HepG2 (cell line): Measurements from ENCODE around the gene EEF1AKMT1. TPM values are rescaled to one million over a fixed set of nuclear protein-coding genes. Genes with fewer than 3 reads are reported as not detected.

ENCODE experiments used
- ATM ChIP-seq: fragments of 450-650 bp; IDR thresholded peaks from 2 replicates; pipeline ENCODE4 v1.7.1; 2017; ENCODE audit warnings: mild to moderate bottlenecking, borderline replicate concordance
- PAF1 ChIP-seq: IDR thresholded peaks from 2 replicates; pipeline ENCODE4 v1.6.1; 2016; ENCODE audit warnings: missing genetic modification reagents, missing compliant biosample characterization
- RXRA ChIP-seq: sonication (generic); formaldehyde crosslinking; IDR thresholded peaks from 2 replicates; pipeline ENCODE4 v1.5.1; 2020; ENCODE audit warnings: missing genetic modification reagents
- SALL1 ChIP-seq: sonication (generic); formaldehyde crosslinking; IDR thresholded peaks from 2 replicates; pipeline ENCODE4 v1.8.0; 2022; ENCODE audit warnings: mild to moderate bottlenecking, missing genetic modification reagents
- SIN3B ChIP-seq: fragments of 150-350 bp; IDR thresholded peaks from 2 replicates; pipeline ENCODE4 v1.6.1; 2014; ENCODE audit warnings: low read length
- SMARCE1 ChIP-seq: fragments of 450-650 bp; IDR thresholded peaks from 2 replicates; pipeline ENCODE4 v1.6.1; 2017; ENCODE audit warnings: borderline replicate concordance
- SOX6 ChIP-seq, 2 experiments: fragments of 450-650 bp in 1 of 2; sonication (generic) in 1 of 2; formaldehyde crosslinking in 1 of 2; IDR thresholded peaks; 2 replicates each; pipeline versions ENCODE4 v1.4.0 to v1.6.1; 2017 to 2020; ENCODE audit warnings: antibody characterized with exemption in 1 of 2, mild to moderate bottlenecking in 1 of 2, missing genetic modification reagents in 1 of 2
- SP140L ChIP-seq: sonication (generic); formaldehyde crosslinking; IDR thresholded peaks from 2 replicates; pipeline ENCODE4 v1.4.0; 2020; ENCODE audit warnings: missing genetic modification reagents, borderline replicate concordance
- TCF7 ChIP-seq: sonication (generic); IDR thresholded peaks from 2 replicates; pipeline ENCODE4 v1.6.1; 2016; ENCODE audit warnings: antibody characterized with exemption, low read depth
- TERF1 ChIP-seq: sonication (generic); formaldehyde crosslinking; IDR thresholded peaks from 2 replicates; pipeline ENCODE4 v1.8.0; 2022; ENCODE audit warnings: mild to moderate bottlenecking, missing genetic modification reagents, moderate library complexity
- ZBTB33 ChIP-seq: sonication (generic); formaldehyde crosslinking; IDR thresholded peaks from 2 replicates; pipeline ENCODE4 v1.4.0; 2020; ENCODE audit warnings: missing genetic modification reagents
- ZNF24 ChIP-seq: fragments of 450-650 bp; IDR thresholded peaks from 2 replicates; pipeline ENCODE4 v1.6.1; 2017; ENCODE audit warnings: antibody characterized with exemption, mild to moderate bottlenecking
- ZNF30 ChIP-seq: sonication (generic); formaldehyde crosslinking; IDR thresholded peaks from 2 replicates; pipeline ENCODE4 v1.5.0; 2020; ENCODE audit warnings: mild to moderate bottlenecking, missing genetic modification reagents
- ZNF773 ChIP-seq: sonication (generic); formaldehyde crosslinking; IDR thresholded peaks from 2 replicates; pipeline ENCODE4 v1.4.0; 2020; ENCODE audit warnings: missing genetic modification reagents, borderline replicate concordance
- polyA plus RNA-seq, 8 experiments: library from polyadenylated mRNA; depleted of rRNA in 3 of 8; stranded (reverse) in 7 of 8; unstranded in 1 of 8; fragments of >200 nt; fragmentation: Illumina TruSeq in 4 of 8; extraction: Trizol in 4 of 8; gene quantifications; 2 replicates each; pipeline versions ENCODE4 v1.2.1 to v1.2.3, GENCODE V29; 2011 to 2016; ENCODE audit warnings: low read depth in 4 of 8, missing spikeins in 1 of 8, mixed read lengths in 1 of 8; ENCODE audit not compliant: insufficient read depth in 1 of 8
- total RNA-seq, 5 experiments: library from RNA; depleted of rRNA; stranded (reverse); fragments of >200 nt; fragmentation: Illumina TruSeq; extraction: Trizol; gene quantifications; 2 replicates each; pipeline ENCODE4 v1.2.3, GENCODE V29; 2016; ENCODE audit warnings: low read depth in 1 of 5
- TF ChIP-seq, protein P1 (sequence below): IDR thresholded peaks from 2 replicates; pipeline ENCODE4 v1.6.1; 2016; ENCODE audit warnings: missing compliant biosample characterization, missing genetic modification reagents, borderline replicate concordance
- TF ChIP-seq, protein P2 (sequence below): IDR thresholded peaks from 2 replicates; pipeline ENCODE4 v1.6.1; 2012; ENCODE audit warnings: low read length, improper control_type of control experiment
- TF ChIP-seq, protein P3 (sequence below): IDR thresholded peaks from 2 replicates; pipeline ENCODE4 v1.6.1; 2012; ENCODE audit warnings: low read depth, low read length, improper control_type of control experiment

The EEF1AKMT1 gene
- total and polyA plus RNA-seq, 2 of the 13 experiments (the other 11 are each of a cell fraction or from before 2014, with no cell fraction given): 6.0 to 16.1 TPM

DNA sequence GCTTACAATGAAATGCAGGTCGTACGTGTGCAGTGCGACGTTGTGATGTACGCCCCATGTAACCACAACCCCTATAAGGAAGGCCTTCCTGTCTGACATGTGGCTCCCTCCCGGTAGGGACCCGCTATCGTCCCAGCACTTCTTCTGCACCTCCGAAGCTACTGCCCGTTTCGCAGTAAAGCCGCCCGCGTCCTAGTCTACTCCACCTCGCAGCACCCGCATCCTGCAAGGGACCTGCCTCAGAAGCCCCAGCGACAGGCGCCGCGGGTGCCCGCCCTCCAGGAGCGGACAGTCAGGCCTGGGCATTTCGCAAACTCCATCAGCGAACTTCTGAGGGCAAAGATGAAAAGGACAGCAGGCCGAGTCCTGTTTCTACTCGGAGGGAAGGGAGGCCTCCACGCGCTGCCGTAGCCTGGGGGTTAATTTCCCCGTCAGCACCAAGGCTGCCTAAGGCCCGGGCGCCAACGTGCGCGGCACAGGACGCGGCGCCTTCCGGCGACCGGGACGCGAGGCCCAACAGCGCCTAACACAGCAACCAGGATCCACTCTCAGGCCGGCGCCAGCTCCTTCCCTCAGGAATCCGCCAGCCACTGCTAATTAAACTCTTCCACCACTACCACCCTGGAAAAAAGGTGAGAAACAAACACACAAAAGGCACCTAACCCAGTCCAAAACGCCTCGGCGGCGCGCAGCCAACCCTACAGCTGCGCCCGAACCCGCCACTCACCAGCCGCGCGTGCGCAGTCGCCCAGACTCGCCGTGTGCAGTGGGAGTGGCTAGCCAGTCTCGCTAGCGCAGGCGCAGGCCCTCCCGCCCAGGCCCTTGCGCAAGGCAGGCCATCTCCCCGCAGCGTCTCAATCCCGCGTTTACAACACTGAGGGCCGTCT, at the start of gene EEF1AKMT1 (continued):
- TF ChIP-seq PAF1 (no peak), SOX6 (IDR thresholded peaks at IDR 0.05) (no peak), SOX6 (CRISPR knock-in tag; IDR thresholded peaks at IDR 0.05) (peak; percentile 49), ZBTB33 (CRISPR knock-in tag) (no peak; the same call in 1 of the 2 replicates), RXRA (CRISPR knock-in tag) (0 out of 2 replicates have a peak, but pooled peaks have one; percentile 32), SMARCE1 (no peak), ZNF30 (CRISPR knock-in tag) (0 out of 2 replicates have a peak, but pooled peaks have one; percentile 41), ZNF24 (no peak), TERF1 (CRISPR knock-in tag) (no peak), SIN3B (no peak), SALL1 (peak; percentile 87), TCF7 (no peak), SP140L (CRISPR knock-in tag) (peak; percentile 60; the same call in 1 of the 2 replicates), ZNF773 (CRISPR knock-in tag) (no peak), ATM (no peak)
- TF ChIP-seq, protein P1, sequence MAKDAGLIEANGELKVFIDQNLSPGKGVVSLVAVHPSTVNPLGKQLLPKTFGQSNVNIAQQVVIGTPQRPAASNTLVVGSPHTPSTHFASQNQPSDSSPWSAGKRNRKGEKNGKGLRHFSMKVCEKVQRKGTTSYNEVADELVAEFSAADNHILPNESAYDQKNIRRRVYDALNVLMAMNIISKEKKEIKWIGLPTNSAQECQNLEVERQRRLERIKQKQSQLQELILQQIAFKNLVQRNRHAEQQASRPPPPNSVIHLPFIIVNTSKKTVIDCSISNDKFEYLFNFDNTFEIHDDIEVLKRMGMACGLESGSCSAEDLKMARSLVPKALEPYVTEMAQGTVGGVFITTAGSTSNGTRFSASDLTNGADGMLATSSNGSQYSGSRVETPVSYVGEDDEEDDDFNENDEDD (CRISPR knock-in tag): peak; percentile 81; the same call in 1 of the 2 replicates
- TF ChIP-seq, protein P2, sequence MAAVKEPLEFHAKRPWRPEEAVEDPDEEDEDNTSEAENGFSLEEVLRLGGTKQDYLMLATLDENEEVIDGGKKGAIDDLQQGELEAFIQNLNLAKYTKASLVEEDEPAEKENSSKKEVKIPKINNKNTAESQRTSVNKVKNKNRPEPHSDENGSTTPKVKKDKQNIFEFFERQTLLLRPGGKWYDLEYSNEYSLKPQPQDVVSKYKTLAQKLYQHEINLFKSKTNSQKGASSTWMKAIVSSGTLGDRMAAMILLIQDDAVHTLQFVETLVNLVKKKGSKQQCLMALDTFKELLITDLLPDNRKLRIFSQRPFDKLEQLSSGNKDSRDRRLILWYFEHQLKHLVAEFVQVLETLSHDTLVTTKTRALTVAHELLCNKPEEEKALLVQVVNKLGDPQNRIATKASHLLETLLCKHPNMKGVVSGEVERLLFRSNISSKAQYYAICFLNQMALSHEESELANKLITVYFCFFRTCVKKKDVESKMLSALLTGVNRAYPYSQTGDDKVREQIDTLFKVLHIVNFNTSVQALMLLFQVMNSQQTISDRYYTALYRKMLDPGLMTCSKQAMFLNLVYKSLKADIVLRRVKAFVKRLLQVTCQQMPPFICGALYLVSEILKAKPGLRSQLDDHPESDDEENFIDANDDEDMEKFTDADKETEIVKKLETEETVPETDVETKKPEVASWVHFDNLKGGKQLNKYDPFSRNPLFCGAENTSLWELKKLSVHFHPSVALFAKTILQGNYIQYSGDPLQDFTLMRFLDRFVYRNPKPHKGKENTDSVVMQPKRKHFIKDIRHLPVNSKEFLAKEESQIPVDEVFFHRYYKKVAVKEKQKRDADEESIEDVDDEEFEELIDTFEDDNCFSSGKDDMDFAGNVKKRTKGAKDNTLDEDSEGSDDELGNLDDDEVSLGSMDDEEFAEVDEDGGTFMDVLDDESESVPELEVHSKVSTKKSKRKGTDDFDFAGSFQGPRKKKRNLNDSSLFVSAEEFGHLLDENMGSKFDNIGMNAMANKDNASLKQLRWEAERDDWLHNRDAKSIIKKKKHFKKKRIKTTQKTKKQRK: no peak
- TF ChIP-seq, protein P3, sequence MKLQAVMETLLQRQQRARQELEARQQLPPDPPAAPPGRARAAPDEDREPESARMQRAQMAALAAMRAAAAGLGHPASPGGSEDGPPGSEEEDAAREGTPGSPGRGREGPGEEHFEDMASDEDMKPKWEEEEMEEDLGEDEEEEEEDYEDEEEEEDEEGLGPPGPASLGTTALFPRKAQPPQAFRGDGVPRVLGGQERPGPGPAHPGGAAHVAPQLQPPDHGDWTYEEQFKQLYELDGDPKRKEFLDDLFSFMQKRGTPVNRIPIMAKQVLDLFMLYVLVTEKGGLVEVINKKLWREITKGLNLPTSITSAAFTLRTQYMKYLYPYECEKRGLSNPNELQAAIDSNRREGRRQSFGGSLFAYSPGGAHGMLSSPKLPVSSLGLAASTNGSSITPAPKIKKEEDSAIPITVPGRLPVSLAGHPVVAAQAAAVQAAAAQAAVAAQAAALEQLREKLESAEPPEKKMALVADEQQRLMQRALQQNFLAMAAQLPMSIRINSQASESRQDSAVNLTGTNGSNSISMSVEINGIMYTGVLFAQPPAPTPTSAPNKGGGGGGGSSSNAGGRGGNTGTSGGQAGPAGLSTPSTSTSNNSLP: no peak
